Measurements from ENCODE around the gene INPP5D.

INPP5D gene

GRCh38 chr2:233243348-233243747 lies 183.2 kb downstream of the INPP5D start:
- H2AK5ac ChIP-seq (ENCODE audit: low read depth, low read length): no peak overlapping the region
- H2BK5ac ChIP-seq (ENCODE audit: low read length): no peak overlapping the region
- no peak overlapping the region for H2BK120ac ChIP-seq (ENCODE audit: low read depth, low read length)
- H3K79me1 ChIP-seq (ENCODE audit: low read depth, low read length): no peaks in the 10 kb centered on the region
- no peaks in the 10 kb centered on the region for H3K4me1 ChIP-seq (ENCODE audit: control insufficient read depth in 2 of 2, insufficient read depth in 1 of 2, low read depth in 1 of 2, low read length in 2 of 2)
- H3K4ac ChIP-seq (ENCODE audit: low read length): no peak overlapping the region
- no peak for DNase-seq (ENCODE audit: low spot score)
- H3K4me3 ChIP-seq (ENCODE audit: low read length in 2 of 2): no peak overlapping the region
- no peak overlapping the region for H2AFZ ChIP-seq (ENCODE audit: low read length)
- H4K91ac ChIP-seq (ENCODE audit: low read depth, low read length, poor library complexity): no peak overlapping the region
- no peak overlapping the region for H3K18ac ChIP-seq (ENCODE audit: low read length)
- H3K27me3 ChIP-seq (ENCODE audit: control insufficient read depth in 3 of 3, insufficient read depth in 3 of 3, low read depth in 1 of 3, low read length in 3 of 3): peaks cover 0 to 5% (median 0%) of the 10 kb centered on the region in 3 experiments
- H2BK15ac ChIP-seq (ENCODE audit: low read length): no peak overlapping the region
- no CpG with 5 or more reads among the region's 4 CpGs for WGBS, 2 donors (ENCODE audit: extremely low coverage in 2 of 2, insufficient read length in 2 of 2, insufficient replicate concordance in 1 of 2)
- H3K23ac ChIP-seq (ENCODE audit: low read depth, low read length, poor library complexity): no peak overlapping the region
- no peaks in the 10 kb centered on the region for H3K36me3 ChIP-seq (replicated peaks in 1 of 2; ENCODE audit: control insufficient read depth in 2 of 2, insufficient read depth in 2 of 2, low read length in 2 of 2)
- H3K14ac ChIP-seq (ENCODE audit: low read length): no peak overlapping the region
- no peak overlapping the region for H3K27ac ChIP-seq (replicated peaks; ENCODE audit: low read length)
- H4K8ac ChIP-seq (ENCODE audit: low read depth, low read length): no peak overlapping the region
- no peak overlapping the region for H3K4me2 ChIP-seq (ENCODE audit: insufficient read depth, low read length, poor library complexity, severe bottlenecking)
- H2BK12ac ChIP-seq (ENCODE audit: low read length): no peak overlapping the region
- H3K9me3 ChIP-seq (replicated peaks in 1 of 2; ENCODE audit: control insufficient read depth in 2 of 2, insufficient read depth in 1 of 2, low read depth in 1 of 2, low read length in 2 of 2): no peaks in the 10 kb centered on the region
- H3K9ac ChIP-seq (ENCODE audit: low read depth, low read length, poor library complexity): no peak overlapping the region

DNA sequence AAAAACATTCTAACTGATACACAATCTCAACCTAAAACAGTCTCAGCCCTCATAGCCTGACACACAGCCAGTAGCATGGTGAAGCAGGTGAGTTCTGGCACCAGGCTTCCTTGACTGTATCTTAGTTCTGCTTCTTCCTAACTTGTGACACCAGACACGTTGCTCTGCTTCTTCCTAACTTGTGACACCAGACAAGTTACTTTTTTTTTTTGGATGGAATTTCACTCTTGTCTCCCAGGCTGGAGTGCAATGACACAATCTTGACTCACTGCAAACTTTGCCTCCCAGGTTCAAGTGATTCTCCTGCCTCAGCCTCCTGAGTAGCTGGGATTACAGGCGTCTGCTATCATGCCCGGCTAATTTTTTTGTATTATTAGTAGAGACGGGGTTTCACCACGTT lies 184.7 kb downstream of the INPP5D start:
- Histone ChIP-seq H3K4me1 (ENCODE audit: control insufficient read depth in 2 of 2, insufficient read depth in 1 of 2, low read depth in 1 of 2, low read length in 2 of 2) (no peaks in the 10 kb centered on the region), H2BK5ac (ENCODE audit: low read length) (no peak overlapping the region), H3K4ac (ENCODE audit: low read length) (no peak overlapping the region), H3K14ac (ENCODE audit: low read length) (no peak overlapping the region), H3K9ac (ENCODE audit: low read depth, low read length, poor library complexity) (no peak overlapping the region), H3K4me3 (ENCODE audit: low read length in 2 of 2) (no peak overlapping the region), H3K27me3 (ENCODE audit: control insufficient read depth in 3 of 3, insufficient read depth in 3 of 3, low read depth in 1 of 3, low read length in 3 of 3) (peaks cover 0 to 5% (median 0%) of the 10 kb centered on the region in 3 experiments), H3K9me3 (replicated peaks in 1 of 2; ENCODE audit: control insufficient read depth in 2 of 2, insufficient read depth in 1 of 2, low read depth in 1 of 2, low read length in 2 of 2) (peaks cover 0 to 2% of the 10 kb centered on the region in 2 donors), H3K4me2 (ENCODE audit: insufficient read depth, low read length, poor library complexity, severe bottlenecking) (no peak overlapping the region), H2AFZ (ENCODE audit: low read length) (peak overlapping the region; percentile 18), H2AK5ac (ENCODE audit: low read depth, low read length) (no peak overlapping the region), H3K18ac (ENCODE audit: low read length) (no peak overlapping the region), H3K79me1 (ENCODE audit: low read depth, low read length) (no peaks in the 10 kb centered on the region), H4K91ac (ENCODE audit: low read depth, low read length, poor library complexity) (no peak overlapping the region), H2BK15ac (ENCODE audit: low read length) (no peak overlapping the region), H3K27ac (replicated peaks; ENCODE audit: low read length) (no peak overlapping the region), H4K8ac (ENCODE audit: low read depth, low read length) (no peak overlapping the region), H2BK12ac (ENCODE audit: low read length) (no peak overlapping the region), H2BK120ac (ENCODE audit: low read depth, low read length) (no peak overlapping the region), H3K23ac (ENCODE audit: low read depth, low read length, poor library complexity) (no peak overlapping the region), H3K36me3 (replicated peaks in 1 of 2; ENCODE audit: control insufficient read depth in 2 of 2, insufficient read depth in 2 of 2, low read length in 2 of 2) (no peaks in the 10 kb centered on the region)
- no CpG with 5 or more reads among the region's 5 CpGs for whole genome bisulfite sequencing, 2 donors (ENCODE audit: extremely low coverage in 2 of 2, insufficient read length in 2 of 2, insufficient replicate concordance in 1 of 2)
- no peak for DNase-seq (ENCODE audit: low spot score)

DNA sequence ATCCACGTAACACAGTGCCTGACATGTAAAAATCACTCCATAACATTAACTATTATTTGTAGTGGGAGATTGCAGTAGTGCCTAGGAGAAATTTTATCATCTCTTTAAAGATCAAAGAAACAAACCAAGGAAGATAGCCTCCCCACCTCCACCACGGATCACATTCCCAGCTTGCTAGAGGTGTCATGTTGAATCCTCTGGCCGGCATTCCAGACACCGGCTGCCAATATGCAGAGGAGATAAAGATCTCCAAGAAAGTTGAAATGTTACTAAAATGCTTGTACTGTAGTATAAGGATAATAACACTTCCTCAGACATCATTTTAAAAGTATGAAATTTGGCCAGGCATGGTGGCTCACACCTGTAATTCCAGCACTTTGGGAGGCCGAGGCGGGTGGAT lies 185.3 kb downstream of the INPP5D start:
- Histone ChIP-seq H3K4me1 (ENCODE audit: control insufficient read depth in 2 of 2, insufficient read depth in 1 of 2, low read depth in 1 of 2, low read length in 2 of 2) (no peaks in the 10 kb centered on the region), H3K27me3 (ENCODE audit: control insufficient read depth in 3 of 3, insufficient read depth in 3 of 3, low read depth in 1 of 3, low read length in 3 of 3) (peaks cover 0 to 5% (median 0%) of the 10 kb centered on the region in 3 experiments), H2BK15ac (ENCODE audit: low read length) (no peak overlapping the region), H2AFZ (ENCODE audit: low read length) (no peak overlapping the region), H3K4me3 (ENCODE audit: low read length in 2 of 2) (no peak overlapping the region), H3K79me1 (ENCODE audit: low read depth, low read length) (no peaks in the 10 kb centered on the region), H2BK5ac (ENCODE audit: low read length) (no peak overlapping the region), H2BK12ac (ENCODE audit: low read length) (no peak overlapping the region), H3K9ac (ENCODE audit: low read depth, low read length, poor library complexity) (no peak overlapping the region), H4K8ac (ENCODE audit: low read depth, low read length) (no peak overlapping the region), H3K27ac (replicated peaks; ENCODE audit: low read length) (no peak overlapping the region), H3K23ac (ENCODE audit: low read depth, low read length, poor library complexity) (no peak overlapping the region), H3K36me3 (replicated peaks in 1 of 2; ENCODE audit: control insufficient read depth in 2 of 2, insufficient read depth in 2 of 2, low read length in 2 of 2) (no peaks in the 10 kb centered on the region), H3K4ac (ENCODE audit: low read length) (no peak overlapping the region), H2AK5ac (ENCODE audit: low read depth, low read length) (no peak overlapping the region), H4K91ac (ENCODE audit: low read depth, low read length, poor library complexity) (no peak overlapping the region), H2BK120ac (ENCODE audit: low read depth, low read length) (no peak overlapping the region), H3K4me2 (ENCODE audit: insufficient read depth, low read length, poor library complexity, severe bottlenecking) (no peak overlapping the region), H3K9me3 (replicated peaks in 1 of 2; ENCODE audit: control insufficient read depth in 2 of 2, insufficient read depth in 1 of 2, low read depth in 1 of 2, low read length in 2 of 2) (peaks cover 5 to 7% of the 10 kb centered on the region in 2 donors), H3K18ac (ENCODE audit: low read length) (no peak overlapping the region), H3K14ac (ENCODE audit: low read length) (no peak overlapping the region)
- no CpG with 5 or more reads among the region's 6 CpGs for WGBS, 2 donors (ENCODE audit: extremely low coverage in 2 of 2, insufficient read length in 2 of 2, insufficient replicate concordance in 1 of 2)
- DNase-seq (ENCODE audit: low spot score): no peak

- Histone ChIP-seq H3K27me3 (ENCODE audit: control insufficient read depth in 3 of 3, insufficient read depth in 3 of 3, low read depth in 1 of 3, low read length in 3 of 3) (peaks cover 0 to 5% (median 0%) of the 10 kb centered on the region in 3 experiments), H2BK5ac (ENCODE audit: low read length) (no peak overlapping the region), H3K36me3 (replicated peaks in 1 of 2; ENCODE audit: control insufficient read depth in 2 of 2, insufficient read depth in 2 of 2, low read length in 2 of 2) (no peaks in the 10 kb centered on the region), H3K18ac (ENCODE audit: low read length) (no peak overlapping the region), H3K4ac (ENCODE audit: low read length) (no peak overlapping the region), H3K14ac (ENCODE audit: low read length) (no peak overlapping the region), H3K9me3 (replicated peaks in 1 of 2; ENCODE audit: control insufficient read depth in 2 of 2, insufficient read depth in 1 of 2, low read depth in 1 of 2, low read length in 2 of 2) (peaks cover 10 to 11% of the 10 kb centered on the region in 2 donors), H2AFZ (ENCODE audit: low read length) (no peak overlapping the region), H3K4me2 (ENCODE audit: insufficient read depth, low read length, poor library complexity, severe bottlenecking) (no peak overlapping the region), H3K27ac (replicated peaks; ENCODE audit: low read length) (no peak overlapping the region), H2BK15ac (ENCODE audit: low read length) (no peak overlapping the region), H3K4me3 (ENCODE audit: low read length in 2 of 2) (no peak overlapping the region), H3K79me1 (ENCODE audit: low read depth, low read length) (no peaks in the 10 kb centered on the region), H4K91ac (ENCODE audit: low read depth, low read length, poor library complexity) (no peak overlapping the region), H2BK120ac (ENCODE audit: low read depth, low read length) (no peak overlapping the region), H2BK12ac (ENCODE audit: low read length) (no peak overlapping the region), H3K4me1 (ENCODE audit: control insufficient read depth in 2 of 2, insufficient read depth in 1 of 2, low read depth in 1 of 2, low read length in 2 of 2) (no peaks in the 10 kb centered on the region), H3K9ac (ENCODE audit: low read depth, low read length, poor library complexity) (no peak overlapping the region), H2AK5ac (ENCODE audit: low read depth, low read length) (no peak overlapping the region), H3K23ac (ENCODE audit: low read depth, low read length, poor library complexity) (no peak overlapping the region), H4K8ac (ENCODE audit: low read depth, low read length) (no peak overlapping the region)
- DNase-seq (ENCODE audit: low spot score): no peak
- no CpG with 5 or more reads among the region's 2 CpGs for WGBS, 2 donors (ENCODE audit: extremely low coverage in 2 of 2, insufficient read length in 2 of 2, insufficient replicate concordance in 1 of 2)
These were observed 187.0 kb downstream of the INPP5D start for GRCh38 chr2:233247116-233247515.

All from neuronal stem cell (in vitro differentiated cells).